ENCODE data around the gene CXCL13. TPM values are rescaled to one million over a fixed set of nuclear protein-coding genes. Genes with fewer than 3 reads are reported as not detected.
A peak's percentile ranks its signal among the peaks of the same experiment; 100 is the strongest.

CXCL13 gene
- total RNA-seq, 2 donors from 2014 or later = 0.18 to 2.5 TPM

- peaks cover 0 to 10% of the 10 kb centered on the region in 2 donors for H3K36me3 Mint-ChIP-seq
- no peaks in the 10 kb centered on the region for H3K9me3 Mint-ChIP-seq
- DNase-seq (ENCODE audit: low spot score in 2 of 2) (no peak), ATAC-seq (no peak)
- H3K27ac Mint-ChIP-seq = peak overlapping the region in 1 of 2 donors; percentile 77
These were observed 11.6 kb upstream of the CXCL13 start for GRCh38 chr4:77593993-77594392.

DNA sequence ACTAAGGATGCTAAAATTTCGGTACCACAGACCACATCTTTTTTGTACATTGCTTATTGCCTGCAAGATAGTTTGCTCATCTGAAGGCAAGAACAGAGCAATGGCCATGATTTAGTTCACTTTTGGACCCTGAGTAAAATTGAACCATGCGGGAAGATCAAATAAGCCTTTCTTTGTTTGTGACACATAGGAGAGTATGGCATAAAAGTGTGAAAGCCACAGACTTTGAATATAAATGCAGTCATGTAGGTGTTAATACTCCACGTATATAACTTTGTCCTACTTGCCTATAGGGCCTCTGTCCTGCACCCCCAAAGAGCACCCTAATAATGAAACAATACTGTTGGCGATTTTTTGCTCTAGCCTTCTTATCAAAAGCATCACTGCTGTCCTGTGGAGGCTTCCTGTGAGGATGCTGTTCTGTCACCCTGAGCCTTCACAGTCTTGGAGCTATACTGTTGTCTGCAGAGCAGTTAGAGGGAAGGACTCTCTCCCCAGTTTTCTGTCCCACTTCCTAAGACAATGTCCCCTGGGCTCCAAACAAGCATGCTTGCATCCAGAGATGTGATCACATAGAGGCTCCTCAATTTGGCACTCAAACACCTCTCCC is 10.2 kb upstream of the CXCL13 start:
- peak overlapping the region in 1 of 2 donors; percentile 57 for H3K27ac Mint-ChIP-seq

DNA sequence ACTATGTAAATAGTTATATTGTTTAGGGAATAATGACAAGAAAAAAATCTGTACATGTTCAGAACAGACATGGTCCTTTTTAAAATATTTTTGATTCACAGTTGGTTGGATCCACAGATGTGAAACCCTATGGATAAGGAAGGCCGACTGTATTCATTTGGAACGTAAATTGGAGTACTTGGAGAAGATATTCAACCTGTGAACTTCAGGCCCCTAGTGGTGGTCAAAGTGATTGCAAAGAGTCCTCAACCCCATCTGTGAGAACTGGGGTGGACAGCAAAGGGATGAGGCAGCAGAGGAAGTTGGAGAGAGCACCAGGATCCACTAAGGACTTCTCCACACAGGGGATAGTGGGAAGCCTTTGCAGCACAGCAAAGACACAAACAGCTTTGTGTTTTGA is 6.2 kb upstream of the CXCL13 start:
- peaks cover 0 to 10% of the 10 kb centered on the region in 2 donors for H3K36me3 Mint-ChIP-seq
- no peak for DNase-seq (ENCODE audit: low spot score in 2 of 2)
- ATAC-seq = no peak
- no peak overlapping the region for H3K27ac Mint-ChIP-seq
- H3K9me3 Mint-ChIP-seq = no peaks in the 10 kb centered on the region

More for the DNA sequence above, 10.2 kb upstream of the CXCL13 start:
- ATAC-seq = peak; percentile 74 to 85
- DNase-seq (ENCODE audit: low spot score in 2 of 2) = peak in 1 of 2 donors; percentile 20
- Mint-ChIP-seq H3K36me3 (peaks cover 0 to 10% of the 10 kb centered on the region in 2 donors), H3K9me3 (no peaks in the 10 kb centered on the region)

DNA sequence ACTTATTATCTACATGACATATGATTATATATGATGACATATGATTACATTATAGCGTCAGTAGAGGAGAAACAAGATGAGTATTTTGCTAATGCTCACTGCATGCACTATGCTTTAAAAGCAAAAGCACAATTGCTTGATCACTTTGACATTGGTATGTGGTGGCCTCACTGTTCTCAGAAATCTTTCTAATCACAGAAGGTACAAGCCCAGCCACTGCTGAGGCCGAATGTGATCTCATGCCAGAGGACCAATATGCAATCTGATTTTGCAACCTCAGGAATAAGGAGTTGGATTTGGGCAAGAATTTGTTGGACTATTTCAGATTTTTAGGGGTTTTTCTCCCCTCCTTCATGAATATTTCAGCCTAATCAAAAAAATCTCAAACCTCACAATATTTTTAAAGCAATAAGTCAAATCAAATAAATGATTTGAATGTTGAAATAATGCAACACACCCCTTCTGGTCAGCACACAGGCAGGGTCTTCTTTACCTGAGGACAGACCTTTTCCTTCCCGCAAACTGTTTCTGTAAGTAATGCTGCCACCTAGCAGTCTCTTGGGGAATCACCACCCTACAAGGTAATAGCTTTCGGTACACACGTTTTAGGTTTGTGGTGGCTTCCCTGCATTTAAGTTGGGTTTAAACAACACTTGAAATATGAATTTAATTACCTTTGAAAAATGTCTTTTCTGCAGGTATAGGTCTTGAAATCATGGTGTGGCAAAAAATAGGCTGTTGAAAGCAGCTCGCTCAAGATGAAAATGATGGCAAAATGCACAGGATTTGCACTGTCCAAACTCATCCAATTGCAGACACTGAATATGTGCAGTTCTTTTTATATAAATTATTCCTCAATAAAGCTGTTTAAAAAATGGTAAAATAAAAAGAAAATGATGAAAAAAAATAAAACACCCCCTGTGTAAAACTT is 4.8 kb upstream of the CXCL13 start:
- ATAC-seq (peak; percentile 44 to 50), DNase-seq (ENCODE audit: low spot score in 2 of 2) (peak in 1 of 2 donors; percentile 17)
- H3K27ac Mint-ChIP-seq = peak overlapping the region in 1 of 2 donors; percentile 4
- H3K36me3 Mint-ChIP-seq = peaks cover 0 to 10% of the 10 kb centered on the region in 2 donors
- no peaks in the 10 kb centered on the region for H3K9me3 Mint-ChIP-seq

DNA sequence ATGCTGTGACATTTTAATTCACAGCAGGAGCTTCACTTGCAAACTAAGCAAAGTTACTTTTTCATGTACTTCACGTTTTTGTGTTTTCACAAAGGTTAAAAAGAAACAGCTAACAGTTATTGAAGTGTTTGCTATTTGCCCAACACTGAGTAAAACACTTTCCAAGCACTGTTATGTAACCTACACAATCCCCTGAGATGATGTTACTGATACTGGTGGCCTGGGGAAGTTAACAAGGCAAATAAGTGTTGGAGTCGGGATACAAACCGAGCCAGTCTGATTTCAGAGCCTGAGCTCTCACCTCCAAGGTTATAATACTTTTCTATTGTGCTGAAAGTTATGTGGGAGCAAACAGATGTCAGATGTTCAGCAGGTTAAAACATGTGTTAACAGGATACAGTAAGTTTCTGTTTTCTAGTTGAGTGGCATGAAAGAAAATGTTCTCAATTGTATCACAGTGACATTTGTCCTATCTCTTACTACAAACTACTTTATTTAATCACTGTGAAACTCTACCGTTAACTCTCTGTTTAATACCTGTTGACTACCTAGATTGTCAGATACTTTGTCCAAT is 3.9 kb upstream of the CXCL13 start:
- Mint-ChIP-seq H3K36me3 (peaks cover 0 to 10% of the 10 kb centered on the region in 2 donors), H3K27ac (no peak overlapping the region), H3K9me3 (no peaks in the 10 kb centered on the region)
- no peak for DNase-seq (ENCODE audit: low spot score in 2 of 2)
- ATAC-seq = peak in 1 of 2 donors; percentile 87

DNA sequence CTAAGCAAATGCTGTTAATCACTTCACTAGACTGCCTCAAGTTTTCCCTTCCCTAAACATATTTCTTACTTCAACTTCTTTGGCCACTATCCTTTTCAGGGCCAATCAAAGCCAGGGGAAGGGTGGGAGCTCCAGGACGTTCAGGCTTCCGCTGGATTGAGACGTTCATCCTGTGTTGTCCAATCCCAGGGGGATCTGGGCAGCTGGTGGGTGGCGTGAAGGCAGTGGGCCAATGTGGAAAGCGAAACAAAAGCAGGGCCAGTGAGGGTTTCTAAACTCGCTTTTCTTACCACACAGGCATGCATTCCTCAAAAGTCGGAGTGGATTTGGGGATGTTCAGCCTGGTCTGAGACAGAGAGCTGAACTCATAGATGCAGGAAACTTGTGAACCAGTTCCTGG is 7.6 kb downstream of the CXCL13 start:
- no peak overlapping the region for H3K27ac Mint-ChIP-seq
- H3K36me3 Mint-ChIP-seq = no peaks in the 10 kb centered on the region
- no peaks in the 10 kb centered on the region for H3K9me3 Mint-ChIP-seq
- DNase-seq (ENCODE audit: low spot score in 2 of 2) = no peak
- ATAC-seq = no peak

DNA sequence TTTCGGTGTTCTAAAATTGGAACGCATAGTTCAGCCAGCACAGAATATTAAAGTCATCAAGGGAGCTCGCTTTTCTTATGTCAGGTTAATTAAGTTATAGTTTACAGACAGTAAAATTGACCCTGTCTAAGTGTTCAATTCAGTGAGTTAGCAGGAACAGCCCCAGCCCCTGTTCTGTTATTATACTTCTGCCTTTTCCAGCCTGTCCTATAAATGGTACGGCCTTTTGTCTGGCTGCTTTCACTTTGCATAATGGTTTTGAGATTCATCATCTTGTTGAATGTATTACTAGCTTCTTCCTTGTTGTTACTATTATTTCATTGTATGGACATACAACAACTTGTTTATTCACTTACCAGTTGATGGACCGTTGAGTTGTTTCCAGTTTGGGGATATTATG is 9.5 kb downstream of the CXCL13 start:
- Mint-ChIP-seq H3K9me3 (no peaks in the 10 kb centered on the region), H3K27ac (no peak overlapping the region), H3K36me3 (no peaks in the 10 kb centered on the region)
- ATAC-seq (no peak), DNase-seq (ENCODE audit: low spot score in 2 of 2) (no peak)

- no peak for ATAC-seq
- no peak for DNase-seq (ENCODE audit: low spot score in 2 of 2)
- H3K27ac Mint-ChIP-seq = no peak overlapping the region
- H3K9me3 Mint-ChIP-seq = no peaks in the 10 kb centered on the region
- no peaks in the 10 kb centered on the region for H3K36me3 Mint-ChIP-seq
These were observed 11.6 kb downstream of the CXCL13 start for GRCh38 chr4:77617203-77617602.

GRCh38 chr4:77618383-77619241 is 13.0 kb downstream of the CXCL13 start:
- Mint-ChIP-seq H3K36me3 (no peaks in the 10 kb centered on the region), H3K9me3 (no peaks in the 10 kb centered on the region), H3K27ac (peak overlapping the region in 1 of 2 donors; percentile 7)
- peak; percentile 89 to 93 for ATAC-seq
- DNase-seq (ENCODE audit: low spot score in 2 of 2) = peak in 1 of 2 donors; percentile 75

- Mint-ChIP-seq H3K36me3 (no peaks in the 10 kb centered on the region), H3K27ac (no peak overlapping the region), H3K9me3 (no peaks in the 10 kb centered on the region)
- ATAC-seq (no peak), DNase-seq (ENCODE audit: low spot score in 2 of 2) (no peak)
These were observed 13.8 kb downstream of the CXCL13 start for GRCh38 chr4:77619408-77619807.

- no peak for DNase-seq (ENCODE audit: low spot score in 2 of 2)
- ATAC-seq = no peak
- H3K36me3 Mint-ChIP-seq = no peaks in the 10 kb centered on the region
- no peak overlapping the region for H3K27ac Mint-ChIP-seq
- H3K9me3 Mint-ChIP-seq = no peaks in the 10 kb centered on the region
These were observed 15.6 kb downstream of the CXCL13 start for GRCh38 chr4:77621254-77621653.

- ATAC-seq (no peak), DNase-seq (ENCODE audit: low spot score in 2 of 2) (no peak)
- Mint-ChIP-seq H3K9me3 (no peaks in the 10 kb centered on the region), H3K27ac (no peak overlapping the region), H3K36me3 (no peaks in the 10 kb centered on the region)
These were observed 17.5 kb downstream of the CXCL13 start for GRCh38 chr4:77623091-77623490.

- Mint-ChIP-seq H3K9me3 (no peaks in the 10 kb centered on the region), H3K27ac (no peak overlapping the region), H3K36me3 (no peaks in the 10 kb centered on the region)
- no peak for DNase-seq (ENCODE audit: low spot score in 2 of 2)
- ATAC-seq = no peak
These were observed 18.6 kb downstream of the CXCL13 start for GRCh38 chr4:77624213-77624612.

DNA sequence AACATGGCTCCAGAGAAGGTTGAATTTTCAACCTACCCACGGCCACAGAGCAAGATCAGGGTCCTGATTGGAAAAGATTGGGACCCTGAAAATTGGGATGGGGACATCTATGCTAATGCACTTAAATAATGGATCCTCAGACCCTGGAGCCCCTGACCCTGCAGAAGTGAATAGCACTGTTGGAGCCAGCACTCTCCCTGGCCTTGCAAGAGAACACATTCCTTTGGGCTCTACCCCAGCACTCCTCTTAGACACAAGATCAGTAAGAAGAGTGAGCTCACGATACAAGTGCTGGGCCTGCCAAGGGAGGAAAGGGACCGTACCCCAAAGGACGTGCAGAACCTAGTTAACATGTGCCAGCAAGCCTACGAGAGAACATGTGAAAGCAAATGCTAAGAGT is 19.9 kb downstream of the CXCL13 start:
- Mint-ChIP-seq H3K27ac (no peak overlapping the region), H3K9me3 (no peaks in the 10 kb centered on the region), H3K36me3 (no peaks in the 10 kb centered on the region)
- DNase-seq (ENCODE audit: low spot score in 2 of 2) (no peak), ATAC-seq (no peak)

DNA sequence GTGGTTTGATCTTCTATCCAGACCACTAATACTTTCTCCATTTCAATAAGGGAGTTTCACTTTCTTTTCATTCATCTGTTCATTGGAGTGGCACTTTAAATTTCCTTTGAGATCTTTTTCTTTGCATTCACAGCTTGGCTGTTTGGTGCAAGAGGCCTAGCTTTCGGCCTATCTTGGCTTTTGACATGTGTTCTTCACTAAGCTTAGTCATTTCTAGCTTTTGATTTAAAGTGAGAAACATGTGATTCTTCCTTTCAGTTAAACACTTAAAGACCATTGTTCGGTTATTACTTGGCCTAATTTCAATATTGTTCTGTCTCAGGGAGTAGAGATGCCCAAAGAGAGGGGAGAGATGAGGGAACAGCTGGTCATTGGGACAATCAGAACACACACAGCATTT is 24.3 kb downstream of the CXCL13 start:
- no peaks in the 10 kb centered on the region for H3K36me3 Mint-ChIP-seq

GRCh38 chr4:77631276-77631675 is 25.7 kb downstream of the CXCL13 start:
- H3K27ac Mint-ChIP-seq = no peak overlapping the region

More for the DNA sequence above, 24.3 kb downstream of the CXCL13 start:
- ATAC-seq (peak; percentile 88 to 95), DNase-seq (ENCODE audit: low spot score in 2 of 2) (peak in 1 of 2 donors; percentile 20)
- no peaks in the 10 kb centered on the region for H3K9me3 Mint-ChIP-seq
- peak overlapping the region; percentile 10 to 66 for H3K27ac Mint-ChIP-seq

More at GRCh38 chr4:77631276-77631675, 25.7 kb downstream of the CXCL13 start:
- DNase-seq (ENCODE audit: low spot score in 2 of 2) (no peak), ATAC-seq (no peak)
- Mint-ChIP-seq H3K36me3 (no peaks in the 10 kb centered on the region), H3K9me3 (no peaks in the 10 kb centered on the region)

Measured in activated naive CD4-positive, alpha-beta T cell treated with anti-CD3 and anti-CD28 coated beads, Interleukin-2, amount 50 U/mL, for 72 hours (primary cell).